Transverse colon (tissue), 4 donors: ENCODE data around the gene ITPR2. TPM values are rescaled to one million over a fixed set of nuclear protein-coding genes. Genes with fewer than 3 reads are reported as not detected.

Experiments used
- DNase-seq: peaks from one replicate; pipeline ENCODE4 v3.0.0-alpha.2; 2019
- H3K27ac ChIP-seq, 4 donors: fragments of 200-600 bp; sonication (generic); 2 replicates each; pipeline ENCODE4 v1.5.1; 2016 to 2018; ENCODE audit warnings: inconsistent platforms in 4 of 4
- H3K27me3 ChIP-seq: fragments of 200-600 bp; sonication (generic); 2 replicates; pipeline ENCODE4 v1.5.1; 2017; ENCODE audit warnings: inconsistent platforms
- H3K36me3 ChIP-seq, 4 donors: fragments of 200-600 bp; sonication (generic); 2 replicates each; pipeline ENCODE4 v1.5.1; 2017 to 2019; ENCODE audit warnings: inconsistent platforms in 4 of 4
- H3K4me1 ChIP-seq, 4 donors: fragments of 200-600 bp; sonication (generic); 2 replicates each; pipeline ENCODE4 v1.5.1; 2017 to 2020; ENCODE audit warnings: inconsistent platforms in 4 of 4
- H3K4me3 ChIP-seq, 4 donors: fragments of 200-600 bp; sonication (generic); 1 replicate in 1 of 4; 2 replicates in 3 of 4; pipeline versions ENCODE4 v1.5.1 to v1.6.1; 2017 to 2019; ENCODE audit warnings: inconsistent platforms in 4 of 4
- H3K9me3 ChIP-seq, 2 donors: fragments of 200-600 bp; sonication (generic); 2 replicates each; pipeline ENCODE4 v1.5.1; 2017 to 2019; ENCODE audit warnings: inconsistent platforms in 2 of 2
- CTCF ChIP-seq, 5 experiments: fragments of 200-600 bp in 3 of 5; fragments of 450-650 bp in 2 of 5; sonication (generic) in 3 of 5; IDR thresholded peaks; 1 replicate in 2 of 5; 2 replicates in 3 of 5; pipeline ENCODE4 v1.5.1; 2016 to 2017; ENCODE audit warnings: antibody characterized with exemption in 5 of 5, inconsistent platforms in 3 of 5, mild to moderate bottlenecking in 2 of 5, moderate library complexity in 1 of 5
- EP300 ChIP-seq: sonication (generic); formaldehyde crosslinking; IDR thresholded peaks from one replicate; pipeline ENCODE4 v1.6.1; 2017; ENCODE audit warnings: antibody characterized with exemption, low read depth
- POLR2A ChIP-seq: fragments of 450-650 bp; IDR thresholded peaks from one replicate; pipeline ENCODE4 v1.6.1; 2016; ENCODE audit warnings: antibody characterized with exemption, mild to moderate bottlenecking, moderate library complexity
- POLR2AphosphoS5 ChIP-seq, 3 donors: sonication (generic); formaldehyde crosslinking; IDR thresholded peaks; one replicate each; pipeline ENCODE4 v1.6.1; 2016; ENCODE audit warnings: antibody characterized with exemption in 3 of 3
- WGBS, 2 donors: methylation state at CpG; one replicate each; pipeline ENCODE4 v1.1.5; 2018; ENCODE audit warnings: low coverage in 1 of 2; 5-methylcytosine and 5-hydroxymethylcytosine counted together
- in situ Hi-C, 4 donors: fragments of 200-750 bp; cut with MboI; loops; one replicate each; pipeline versions ENCODE4 v1.15.0 to v1.15.1; 2017; ENCODE audit warnings: low sequenced_read_pairs in 3 of 4, low pct_ligation_motif_present in 1 of 4, low pct_unique_long_range_greater_than_20kb in 1 of 4
- intact Hi-C: fragments of 100-400 bp; cut with DNase I; formaldehyde crosslinking; loops from one replicate; pipeline ENCODE4 v1.15.1; 2023; ENCODE audit warnings: low total_unique reads
- total RNA-seq, 4 donors: library from RNA; depleted of rRNA; stranded (reverse); fragments of >200 nt; gene quantifications; one replicate each; pipeline ENCODE4 v1.1.0, GENCODE V29; 2016

The ITPR2 gene
- total RNA-seq, 4 donors from 2014 or later: 29.8 to 60.5 (median 41.2) TPM

- no peak for DNase-seq
- Histone ChIP-seq H3K4me1 (peaks cover 0 to 7% (median 0%) of the 10 kb centered on the region in 4 donors), H3K27ac (no peak overlapping the region), H3K27me3 (no peaks in the 10 kb centered on the region), H3K36me3 (no peaks in the 10 kb centered on the region), H3K9me3 (no peaks in the 10 kb centered on the region), H3K4me3 (no peak overlapping the region)
- 91 to 94% methylated on average over 2 of the region's 2 CpGs for WGBS, 2 donors
- intact Hi-C loops (no loop called here), in situ Hi-C loops (loop anchor here in 2 of 4 donors (25.0 kb wide), 1 partner anchor 169 kb away; the partner anchor contains the start of genes MED21 (in 2 of the 2) and TM7SF3 (in 2 of the 2))
- TF ChIP-seq POLR2A (no peak), CTCF (IDR thresholded peaks at IDR 0.05) (no peak), POLR2AphosphoS5 (IDR thresholded peaks at IDR 0.05) (no peak), EP300 (no peak)
These were observed 10.3 kb upstream of the ITPR2 start for GRCh38 chr12:26843311-26843710.

- WGBS, 2 donors: 87 to 92% methylated on average over 4 to 5 of the region's 5 CpGs
- no peak for DNase-seq
- no peaks in the 10 kb centered on the region for H3K9me3 ChIP-seq
- TF ChIP-seq EP300: no peak
- TF ChIP-seq POLR2AphosphoS5 (IDR thresholded peaks at IDR 0.05): no peak
- no peak for TF ChIP-seq POLR2A
- no peak for TF ChIP-seq CTCF (IDR thresholded peaks at IDR 0.05)
- H3K4me3 ChIP-seq: no peak overlapping the region
- intact Hi-C loops (no loop called here), in situ Hi-C loops (loop anchor here in 2 of 4 donors (25.0 kb wide), 1 partner anchor 171 kb away; the partner anchor contains the start of genes MED21 (in 2 of the 2) and TM7SF3 (in 2 of the 2))
- H3K4me1 ChIP-seq: peaks cover 0 to 7% (median 0%) of the 10 kb centered on the region in 4 donors
- H3K36me3 ChIP-seq: no peaks in the 10 kb centered on the region
- no peaks in the 10 kb centered on the region for H3K27me3 ChIP-seq
- no peak overlapping the region for H3K27ac ChIP-seq
These were observed 8.1 kb upstream of the ITPR2 start for GRCh38 chr12:26841085-26841484.

DNA sequence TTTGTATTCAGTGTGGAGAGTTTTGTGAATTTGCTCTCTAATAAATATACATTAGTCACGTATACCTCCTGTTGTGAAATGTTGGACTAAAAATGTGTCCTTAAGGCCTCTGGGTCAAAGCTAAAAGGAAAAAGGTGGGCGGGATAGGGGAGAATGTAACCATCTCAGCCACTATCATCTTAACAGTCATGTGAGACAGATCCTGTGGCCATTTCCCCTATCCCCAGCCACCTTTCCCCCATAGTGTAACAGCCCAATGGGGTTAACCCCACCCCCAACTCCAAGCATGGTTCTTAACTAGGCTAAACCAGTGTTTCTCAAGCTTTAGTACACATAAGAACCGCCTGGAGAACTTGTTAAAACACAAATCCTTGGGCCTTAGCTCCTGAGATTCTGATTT lies 6.5 kb upstream of the ITPR2 start:
- DNase-seq: no peak
- 71 to 93% methylated on average over 2 to 3 of the region's 3 CpGs for WGBS, 2 donors
- no peaks in the 10 kb centered on the region for H3K36me3 ChIP-seq
- H3K9me3 ChIP-seq: no peaks in the 10 kb centered on the region
- TF ChIP-seq POLR2AphosphoS5 (IDR thresholded peaks at IDR 0.05): no peak
- TF ChIP-seq POLR2A: no peak
- no peak for TF ChIP-seq EP300
- no peak for TF ChIP-seq CTCF (IDR thresholded peaks at IDR 0.05)
- H3K4me1 ChIP-seq: no peaks in the 10 kb centered on the region
- no peak overlapping the region for H3K27ac ChIP-seq
- in situ Hi-C loops: loop anchor here in 2 of 4 donors (25.0 kb wide), 1 partner anchor 173 kb away; the partner anchor contains the start of genes MED21 (in 2 of the 2) and TM7SF3 (in 2 of the 2)
- H3K27me3 ChIP-seq: no peaks in the 10 kb centered on the region
- intact Hi-C loops: loop anchor here (10.0 kb wide), 1 partner anchor 135 kb away; no protein-coding TSS in a partner anchor
- no peak overlapping the region for H3K4me3 ChIP-seq

DNA sequence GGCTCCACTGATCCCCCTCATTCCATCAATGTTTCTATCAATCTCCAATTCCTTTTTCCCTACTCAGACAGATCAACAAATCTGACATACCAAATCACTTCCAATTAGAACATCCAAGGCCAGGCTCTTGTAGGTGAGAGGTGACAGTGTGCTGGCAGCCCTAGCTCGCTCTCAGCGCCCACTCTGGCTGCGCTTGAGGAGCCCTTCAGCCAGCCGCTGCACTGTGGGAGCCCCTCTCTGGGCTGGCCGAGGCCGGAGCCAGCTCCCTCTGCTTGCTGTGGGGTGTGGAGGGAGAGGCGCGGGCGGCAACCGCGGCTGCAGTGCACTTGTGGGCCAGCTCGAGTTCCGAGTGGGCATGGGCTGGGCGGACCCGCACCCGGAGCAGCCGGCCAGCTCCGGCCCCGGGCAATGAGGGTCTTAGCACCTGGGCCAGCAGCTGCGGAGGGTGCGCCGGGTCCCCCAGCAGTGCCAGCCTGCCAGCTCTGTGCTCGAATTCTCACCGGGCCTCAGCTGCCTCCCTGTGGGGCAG lies 6.0 kb upstream of the ITPR2 start:
- Histone ChIP-seq H3K27me3 (no peaks in the 10 kb centered on the region), H3K9me3 (no peaks in the 10 kb centered on the region), H3K4me3 (no peak overlapping the region), H3K4me1 (peaks cover 0 to 5% (median under 1%) of the 10 kb centered on the region in 4 donors), H3K27ac (no peak overlapping the region), H3K36me3 (no peaks in the 10 kb centered on the region)
- 100% methylated on average over 24 of the region's 24 CpGs; no CpG with 5 or more reads in 1 of the 2 donors for WGBS, 2 donors
- no peak for DNase-seq
- in situ Hi-C loops (loop anchor here in 2 of 4 donors (25.0 kb wide), 1 partner anchor 173 kb away; the partner anchor contains the start of genes MED21 (in 2 of the 2) and TM7SF3 (in 2 of the 2)), intact Hi-C loops (loop anchor here (10.0 kb wide), 1 partner anchor 134 kb away; no protein-coding TSS in a partner anchor)
- TF ChIP-seq CTCF (IDR thresholded peaks at IDR 0.05): no peak
- TF ChIP-seq POLR2AphosphoS5 (IDR thresholded peaks at IDR 0.05): no peak
- no peak for TF ChIP-seq EP300
